Body of pancreas (tissue), 4 donors: ENCODE data around the gene INAFM1. TPM values are rescaled to one million over a fixed set of nuclear protein-coding genes. Genes with fewer than 3 reads are reported as not detected.
"Not testable (repeated sequence)": the region's sequence is repeated elsewhere in the genome, so short reads cannot be mapped to it uniquely, and the experiment has no call there.

Source experiments
- ATAC-seq: fragments of 150-250 bp; one replicate; pipeline ENCODE4 v1.9.1; 2016
- DNase-seq, 4 donors: peaks; one replicate each; pipeline ENCODE4 v3.0.0-alpha.2; 2019
- H3K27ac ChIP-seq, 4 donors: fragments of 200-600 bp; sonication (generic); 1 replicate in 3 of 4; 2 replicates in 1 of 4; pipeline versions ENCODE4 v1.5.1 to v1.6.1; 2016 to 2019; ENCODE audit warnings: mild to moderate bottlenecking in 1 of 4, mixed read lengths in 1 of 4, moderate library complexity in 1 of 4
- H3K27me3 ChIP-seq, 2 donors: fragments of 200-600 bp; sonication (generic); one replicate each; pipeline ENCODE4 v1.6.0; 2016; ENCODE audit warnings: mild to moderate bottlenecking in 1 of 2
- H3K36me3 ChIP-seq, 2 donors: fragments of 200-600 bp; sonication (generic); replicated peaks in 1 of 2; 2 replicates each; pipeline ENCODE4 v1.5.1; 2016; ENCODE audit warnings: low read depth in 2 of 2; ENCODE audit not compliant: insufficient read depth in 1 of 2
- H3K4me1 ChIP-seq: fragments of 200-600 bp; sonication (generic); one replicate; pipeline ENCODE4 v1.6.0; 2016
- H3K4me3 ChIP-seq, 2 donors: fragments of 200-600 bp; sonication (generic); 1 replicate in 1 of 2; 2 replicates in 1 of 2; pipeline ENCODE4 v1.5.1; 2016 to 2019
- H3K9me3 ChIP-seq, 3 donors: fragments of 200-600 bp; sonication (generic); 1 replicate in 2 of 3; 2 replicates in 1 of 3; pipeline ENCODE4 v1.5.1; 2016
- POLR2A ChIP-seq, 3 donors: fragments of 450-650 bp; IDR thresholded peaks; one replicate each; pipeline ENCODE4 v1.6.1; 2016; ENCODE audit warnings: antibody characterized with exemption in 3 of 3, mild to moderate bottlenecking in 2 of 3
- WGBS, 2 donors: methylation state at CpG; one replicate each; pipeline ENCODE4 v1.1.5; 2017; 5-methylcytosine and 5-hydroxymethylcytosine counted together
- intact Hi-C: fragments of 100-400 bp; cut with DNase I; formaldehyde crosslinking; loops from one replicate; pipeline ENCODE4 v1.15.1; 2023
- total RNA-seq, 2 donors: library from RNA; depleted of rRNA; stranded (reverse); fragments of >200 nt; gene quantifications; one replicate each; pipeline ENCODE4 v1.1.0, GENCODE V29; 2016
- TF ChIP-seq, protein P1 (sequence below), 7 experiments: fragments of 450-650 bp in 4 of 7; fragments of 200-600 bp in 3 of 7; sonication (generic) in 3 of 7; IDR thresholded peaks; one replicate each; pipeline ENCODE4 v1.5.1; 2016 to 2019; ENCODE audit warnings: antibody characterized with exemption in 7 of 7

The INAFM1 gene
- total RNA-seq, 2 donors from 2014 or later, result 9.1 to 10.2 TPM

DNA sequence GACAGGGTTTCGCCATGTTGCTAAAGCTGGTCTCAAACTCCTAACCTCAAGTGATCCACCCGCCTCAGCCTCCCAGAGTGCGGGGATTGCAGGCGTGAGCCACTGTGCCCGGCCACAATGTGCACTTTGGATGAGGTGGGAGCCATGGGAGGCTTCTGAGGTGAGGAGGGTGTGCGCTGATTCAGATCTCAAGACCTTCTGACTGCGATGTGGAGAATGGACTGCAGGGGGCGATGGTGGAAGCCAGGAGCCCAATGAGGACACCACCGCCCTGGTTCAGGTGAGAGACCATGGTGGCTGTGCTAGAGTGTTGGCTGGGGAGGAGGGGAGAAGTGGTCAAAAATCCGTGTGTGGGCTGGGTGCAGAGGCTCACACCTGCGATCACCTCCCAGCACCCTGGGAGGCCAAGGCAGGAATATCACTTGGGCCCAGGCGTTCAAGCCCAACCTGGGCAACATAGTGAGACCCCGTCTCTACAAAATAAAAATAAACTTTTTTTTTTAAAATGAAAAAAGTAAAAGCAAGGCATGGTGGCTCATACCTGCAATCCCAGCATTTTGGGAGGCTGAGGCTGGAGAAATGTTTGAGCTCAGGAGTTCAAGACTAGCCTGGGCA lies 5.6 kb downstream of the INAFM1 start:
- ATAC-seq (peak; percentile 22), DNase-seq (peak in 1 of 4 donors; percentile 52)
- no peak overlapping the region for H3K27ac ChIP-seq
- H3K36me3 ChIP-seq, result no peaks in the 10 kb centered on the region
- intact Hi-C loops, result no loop called here
- H3K27me3 ChIP-seq, result no peaks in the 10 kb centered on the region
- 83 to 89% methylated on average over 12 to 13 of the region's 13 CpGs for WGBS, 2 donors
- no peaks in the 10 kb centered on the region for H3K9me3 ChIP-seq
- peaks cover 10% of the 10 kb centered on the region for H3K4me1 ChIP-seq
- TF ChIP-seq, protein P1, sequence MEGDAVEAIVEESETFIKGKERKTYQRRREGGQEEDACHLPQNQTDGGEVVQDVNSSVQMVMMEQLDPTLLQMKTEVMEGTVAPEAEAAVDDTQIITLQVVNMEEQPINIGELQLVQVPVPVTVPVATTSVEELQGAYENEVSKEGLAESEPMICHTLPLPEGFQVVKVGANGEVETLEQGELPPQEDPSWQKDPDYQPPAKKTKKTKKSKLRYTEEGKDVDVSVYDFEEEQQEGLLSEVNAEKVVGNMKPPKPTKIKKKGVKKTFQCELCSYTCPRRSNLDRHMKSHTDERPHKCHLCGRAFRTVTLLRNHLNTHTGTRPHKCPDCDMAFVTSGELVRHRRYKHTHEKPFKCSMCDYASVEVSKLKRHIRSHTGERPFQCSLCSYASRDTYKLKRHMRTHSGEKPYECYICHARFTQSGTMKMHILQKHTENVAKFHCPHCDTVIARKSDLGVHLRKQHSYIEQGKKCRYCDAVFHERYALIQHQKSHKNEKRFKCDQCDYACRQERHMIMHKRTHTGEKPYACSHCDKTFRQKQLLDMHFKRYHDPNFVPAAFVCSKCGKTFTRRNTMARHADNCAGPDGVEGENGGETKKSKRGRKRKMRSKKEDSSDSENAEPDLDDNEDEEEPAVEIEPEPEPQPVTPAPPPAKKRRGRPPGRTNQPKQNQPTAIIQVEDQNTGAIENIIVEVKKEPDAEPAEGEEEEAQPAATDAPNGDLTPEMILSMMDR (IDR thresholded peaks at IDR 0.05), result peak in 3 of 7 experiments; percentile 30 to 34 (median 30)
- no peak for TF ChIP-seq POLR2A (IDR thresholded peaks at IDR 0.05)
- H3K4me3 ChIP-seq, result no peak overlapping the region

DNA sequence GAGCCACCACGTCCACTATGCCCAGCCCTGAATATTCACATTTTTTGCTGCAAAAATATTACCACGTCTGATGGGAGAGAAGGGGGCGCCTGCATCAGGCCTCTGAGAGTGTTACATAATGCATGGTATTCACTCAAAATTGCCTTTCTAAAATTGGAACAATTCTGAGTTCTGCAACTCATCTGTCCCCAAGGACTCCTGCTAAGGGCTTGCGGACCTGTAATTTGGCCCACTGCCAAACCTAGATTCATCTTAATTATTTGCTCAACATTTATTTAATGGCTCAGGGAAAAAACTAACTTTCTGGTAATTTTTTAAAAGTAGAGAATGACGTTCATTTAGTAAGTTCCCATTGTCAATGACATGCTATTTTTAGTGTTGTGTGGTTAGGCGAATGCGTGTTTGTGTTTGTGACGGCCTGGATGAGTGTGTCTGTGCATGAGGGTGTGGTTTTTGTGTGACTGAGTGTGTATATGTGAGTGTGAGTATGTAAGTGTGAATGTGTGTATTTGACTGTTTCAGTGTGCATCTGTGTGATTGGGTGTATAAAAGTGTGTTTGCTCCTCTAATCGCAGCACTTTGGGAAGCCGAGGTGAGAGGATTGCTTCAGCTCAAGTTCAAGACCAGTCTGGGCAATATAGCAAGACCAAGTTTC lies 8.8 kb downstream of the INAFM1 start:
- Histone ChIP-seq H3K4me3 (no peak overlapping the region), H3K9me3 (no peaks in the 10 kb centered on the region), H3K36me3 (no peaks in the 10 kb centered on the region), H3K27me3 (no peaks in the 10 kb centered on the region), H3K4me1 (no peaks in the 10 kb centered on the region), H3K27ac (no peak overlapping the region)
- intact Hi-C loops, result no loop called here
- DNase-seq, result no peak
- no peak for ATAC-seq
- TF ChIP-seq, protein P1 (IDR thresholded peaks at IDR 0.05), result no peak
- no peak for TF ChIP-seq POLR2A (IDR thresholded peaks at IDR 0.05)
- 61 to 71% methylated on average over 10 of the region's 10 CpGs for WGBS, 2 donors

DNA sequence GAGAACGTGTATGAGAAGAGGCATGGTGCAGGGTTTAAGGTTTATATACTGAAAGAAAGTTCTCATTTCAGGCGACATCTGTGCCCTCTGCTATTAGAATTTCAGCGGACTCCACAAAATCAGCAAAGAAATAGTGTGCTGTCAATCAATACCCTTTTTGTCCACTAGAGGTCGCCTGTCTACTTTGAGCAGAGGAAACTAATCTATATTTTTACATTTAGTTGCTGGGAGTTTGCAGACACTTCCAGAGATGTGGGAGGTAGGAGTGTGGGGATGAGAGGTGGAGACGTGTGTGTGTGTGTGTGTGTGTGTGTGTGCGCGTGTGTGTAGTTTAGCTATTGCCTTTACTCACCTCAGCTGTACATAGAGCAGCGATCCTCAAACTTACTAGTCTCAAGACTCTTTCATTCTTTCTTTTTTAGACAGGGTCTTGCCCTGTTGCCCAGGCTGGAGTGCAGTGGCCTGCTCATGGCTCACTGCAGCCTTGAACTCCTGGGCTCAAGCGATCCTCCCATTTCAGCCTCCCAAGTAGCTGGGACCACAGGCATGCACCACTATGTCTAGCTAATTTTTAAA lies 9.7 kb downstream of the INAFM1 start:
- Histone ChIP-seq H3K27me3 (no peaks in the 10 kb centered on the region), H3K27ac (no peak overlapping the region), H3K9me3 (no peaks in the 10 kb centered on the region), H3K36me3 (no peaks in the 10 kb centered on the region), H3K4me3 (no peak overlapping the region), H3K4me1 (peaks cover 3% of the 10 kb centered on the region)
- intact Hi-C loops, result no loop called here
- WGBS, 2 donors, result 30 to 41% methylated on average over 7 to 9 of the region's 9 CpGs
- DNase-seq (peak in 2 of 4 donors; percentile 25 to 58), ATAC-seq (peak; percentile 62)
- TF ChIP-seq, protein P1 (IDR thresholded peaks at IDR 0.05), result peak; percentile 61 to 91 (median 88)
- no peak for TF ChIP-seq POLR2A (IDR thresholded peaks at IDR 0.05)

DNA sequence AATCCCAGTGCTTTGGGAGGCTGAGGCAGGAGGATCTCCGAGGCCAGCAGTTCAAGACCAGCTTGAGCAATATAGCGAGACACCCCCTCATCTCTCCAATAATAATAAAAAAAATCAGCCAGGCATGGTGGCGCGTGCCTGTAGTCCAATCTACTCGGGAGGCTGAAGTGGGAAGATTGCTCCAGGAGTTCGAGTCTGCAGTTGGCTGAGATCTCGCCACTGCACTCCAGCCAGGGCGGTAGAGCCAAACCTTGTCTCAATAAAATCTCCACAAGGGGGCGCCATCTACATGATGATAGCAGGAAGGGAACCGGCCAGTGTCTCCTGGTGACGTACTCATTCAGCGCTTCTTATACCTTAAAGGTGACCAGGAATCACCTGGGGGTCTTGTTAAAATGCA lies 21.4 kb downstream of the INAFM1 start:
- TF ChIP-seq, protein P1 (IDR thresholded peaks at IDR 0.05), result peak; percentile 49 to 78 (median 72)
- no peak for TF ChIP-seq POLR2A (IDR thresholded peaks at IDR 0.05)
- WGBS, 2 donors, result 25 to 45% methylated on average over 6 to 12 of the region's 12 CpGs
- peak; percentile 87 for ATAC-seq

DNA sequence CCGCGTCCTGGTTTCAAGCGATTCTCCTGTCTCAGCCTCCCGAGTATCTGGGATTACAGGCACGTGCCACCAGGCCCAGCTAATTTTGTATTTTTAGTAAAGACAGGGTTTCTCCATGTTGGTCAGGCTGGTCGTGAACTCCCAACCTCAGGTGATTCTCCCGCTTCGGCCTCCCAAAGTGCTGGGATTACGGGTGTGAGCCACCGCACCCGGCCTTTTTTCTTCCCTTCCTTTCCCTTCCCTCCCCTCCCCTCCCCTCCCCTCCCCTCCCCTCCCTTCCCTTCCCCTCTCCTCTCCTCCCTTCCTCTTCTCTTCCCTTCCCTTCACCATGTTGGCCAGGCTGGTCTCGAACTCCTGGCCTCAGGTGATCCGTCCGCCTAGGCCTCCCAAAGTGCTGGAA lies 26.2 kb downstream of the INAFM1 start:
- 92 to 97% methylated on average over 14 of the region's 14 CpGs for WGBS, 2 donors
- H3K27ac ChIP-seq, H3K36me3 ChIP-seq, H3K9me3 ChIP-seq, ATAC-seq, H3K27me3 ChIP-seq, H3K4me3 ChIP-seq, intact Hi-C loops, DNase-seq, H3K4me1 ChIP-seq: not testable (repeated sequence)

More for the DNA sequence above, 21.4 kb downstream of the INAFM1 start:
- peak; percentile 78 to 88 (median 82) for DNase-seq
- no peaks in the 10 kb centered on the region for H3K36me3 ChIP-seq
- H3K27me3 ChIP-seq, result no peaks in the 10 kb centered on the region
- H3K4me1 ChIP-seq, result no peaks in the 10 kb centered on the region
- no peaks in the 10 kb centered on the region for H3K9me3 ChIP-seq
- no peak overlapping the region for H3K4me3 ChIP-seq
- intact Hi-C loops, result loop anchor here (10.0 kb wide), 1 partner anchor 89 kb away; no protein-coding TSS in a partner anchor
- H3K27ac ChIP-seq, result no peak overlapping the region
